HCT116 (cell line): ENCODE measurements around the gene B4GALNT4. TPM values are rescaled to one million over a fixed set of nuclear protein-coding genes. Genes with fewer than 3 reads are reported as not detected.

Source experiments
- ATAC-seq: fragments of 200-7000 bp; cut with Tn5 transposase; 2 replicates; pipeline ENCODE4 v1.9.1; 2020; ENCODE audit warnings: mild to moderate bottlenecking, moderate library complexity
- BruUV-seq: library from RNA; stranded (reverse); fragments of 400-500 nt; replicated peaks from 2 replicates; lab custom pipeline; 2021; lab: Mats Ljungman, UMichigan
- CTCF ChIA-PET: fragments of 300-600 bp; sonication (Branson Sonifier 250); formaldehyde crosslinking; loops from one replicate; lab custom pipeline; 2021; ENCODE audit warnings: antibody characterized with exemption; lab: Charles Lee
- POLR2A ChIA-PET: fragments of 300-600, 350-600 bp; sonication (Branson Sonifier 250); formaldehyde crosslinking; loops from one replicate; lab custom pipeline; 2021; ENCODE audit warnings: antibody characterized with exemption; lab: Charles Lee
- RAD21 ChIA-PET, 2 experiments: fragments of 300-600 bp; sonication (Branson Sonifier 250); formaldehyde crosslinking; loops; one replicate each; lab custom pipeline; 2023; ENCODE audit warnings: low total read pairs in 2 of 2; ENCODE audit not compliant: uncharacterized antibody in 2 of 2, unreplicated experiment in 2 of 2, low non-redundant PET in 1 of 2; lab: Charles Lee
- DNase-seq: peaks from one replicate; pipeline ENCODE4 v3.0.0-alpha.2; 2010; ENCODE audit warnings: low read depth, low spot score
- H2AFZ ChIP-seq: fragments of 200-600 bp; shearing (Covaris generic), sonication (generic); 2 replicates; pipeline ENCODE4 v1.6.1; 2017; ENCODE audit warnings: low read depth, mixed run types, mixed read lengths, antibody characterized with exemption, low read length; ENCODE audit not compliant: poor library complexity, severe bottlenecking
- H3K27ac ChIP-seq: 2 replicates; pipeline ENCODE4 v1.5.1; 2012; ENCODE audit warnings: low read depth, low read length
- H3K27me3 ChIP-seq: fragments of 200-600 bp; sonication (generic); 2 replicates; pipeline ENCODE4 v1.6.1; 2016; ENCODE audit warnings: mixed run types, low read length, mixed read lengths; ENCODE audit not compliant: insufficient read depth
- H3K36me3 ChIP-seq, 2 experiments: fragments of 200-500 bp in 1 of 2; fragments of 200-600 bp in 1 of 2; sonication (Bioruptor generic) in 1 of 2; sonication (generic) in 1 of 2; 2 replicates each; pipeline versions ENCODE4 v1.5.1 to v1.6.1; 2014 to 2016; ENCODE audit warnings: low read length in 2 of 2, inconsistent platforms in 1 of 2, mixed read lengths in 1 of 2, mixed run types in 1 of 2; ENCODE audit not compliant: insufficient read depth in 2 of 2, control insufficient read depth in 1 of 2
- H3K4me1 ChIP-seq, 2 experiments: fragments of 200-600 bp in 1 of 2; sonication (generic) in 1 of 2; 2 replicates each; pipeline versions ENCODE4 v1.5.1 to v1.6.1; 2012 to 2017; ENCODE audit warnings: low read length in 2 of 2, inconsistent platforms in 1 of 2, mild to moderate bottlenecking in 1 of 2, mixed read lengths in 1 of 2, mixed run types in 1 of 2, moderate library complexity in 1 of 2; ENCODE audit not compliant: insufficient read depth in 2 of 2, control insufficient read depth in 1 of 2
- H3K4me2 ChIP-seq: fragments of 200-600 bp; sonication (generic); 2 replicates; pipeline ENCODE4 v1.6.1; 2017; ENCODE audit warnings: mixed run types, low read length, mixed read lengths
- H3K4me3 ChIP-seq, 2 experiments: fragments of 200-600 bp in 1 of 2; sonication (generic) in 1 of 2; replicated peaks in 1 of 2; 2 replicates each; pipeline ENCODE4 v1.5.1; 2011 to 2016; ENCODE audit warnings: low read length in 2 of 2, control low read depth in 1 of 2, low read depth in 1 of 2, mild to moderate bottlenecking in 1 of 2, mixed read lengths in 1 of 2, mixed run types in 1 of 2
- H3K79me2 ChIP-seq: fragments of 200-600 bp; sonication (generic); 2 replicates; pipeline ENCODE4 v1.6.1; 2017; ENCODE audit warnings: mild to moderate bottlenecking, mixed run types, low read length, moderate library complexity, mixed read lengths; ENCODE audit not compliant: insufficient read depth
- H3K9ac ChIP-seq: fragments of 200-600 bp; sonication (generic); 2 replicates; pipeline ENCODE4 v1.6.1; 2016; ENCODE audit warnings: low read length, mixed read lengths
- H3K9me2 ChIP-seq: fragments of 200-600 bp; sonication (generic), shearing (Covaris generic); 2 replicates; pipeline ENCODE4 v1.6.1; 2017; ENCODE audit warnings: mixed run types, mild to moderate bottlenecking, moderate library complexity; ENCODE audit not compliant: insufficient read depth
- H3K9me3 ChIP-seq, 2 experiments: fragments of 200-500 bp in 1 of 2; fragments of 200-600 bp in 1 of 2; sonication (Bioruptor generic) in 1 of 2; sonication (generic) in 1 of 2; 2 replicates each; pipeline ENCODE4 v1.6.1; 2014 to 2017; ENCODE audit warnings: low read length in 2 of 2, mixed read lengths in 2 of 2, inconsistent platforms in 1 of 2, low read depth in 1 of 2, mild to moderate bottlenecking in 1 of 2, mixed run types in 1 of 2, moderate library complexity in 1 of 2; ENCODE audit not compliant: control insufficient read depth in 1 of 2, insufficient read depth in 1 of 2
- H4K20me1 ChIP-seq: fragments of 200-600 bp; sonication (generic), shearing (Covaris generic); 2 replicates; pipeline ENCODE4 v1.6.1; 2017; ENCODE audit warnings: mixed run types, mild to moderate bottlenecking, moderate library complexity; ENCODE audit not compliant: insufficient read depth
- POLR2AphosphoS5 ChIP-seq: IDR thresholded peaks from 2 replicates; pipeline ENCODE4 v1.6.1; 2011; ENCODE audit warnings: mild to moderate bottlenecking, low read depth, low read length, moderate library complexity
- SIN3A ChIP-seq: IDR thresholded peaks from 2 replicates; pipeline ENCODE4 v1.6.1; 2012; ENCODE audit warnings: low read depth
- YY1 ChIP-seq: IDR thresholded peaks from 2 replicates; pipeline ENCODE4 v1.6.1; 2011; ENCODE audit warnings: low read length, low read depth, moderate library complexity, mild to moderate bottlenecking; ENCODE audit not compliant: insufficient replicate concordance; ENCODE audit errors: extremely low read depth
- intact Hi-C: fragments of 100-400 bp; cut with micrococcal nuclease; formaldehyde crosslinking; loops from 2 replicates; pipeline ENCODE4 v1.10.0; 2022
- total RNA-seq: library from RNA; stranded (reverse); gene quantifications from one replicate; pipeline ENCODE4 v1.2.1, GENCODE V29; 2021; ENCODE audit not compliant: unreplicated experiment
- TF ChIP-seq, protein P1 (sequence below): IDR thresholded peaks from 2 replicates; pipeline ENCODE4 v1.6.1; 2012; ENCODE audit warnings: low read depth

The B4GALNT4 gene
- total RNA-seq, 1 experiment from 2014 or later, result 54.3 TPM

DNA sequence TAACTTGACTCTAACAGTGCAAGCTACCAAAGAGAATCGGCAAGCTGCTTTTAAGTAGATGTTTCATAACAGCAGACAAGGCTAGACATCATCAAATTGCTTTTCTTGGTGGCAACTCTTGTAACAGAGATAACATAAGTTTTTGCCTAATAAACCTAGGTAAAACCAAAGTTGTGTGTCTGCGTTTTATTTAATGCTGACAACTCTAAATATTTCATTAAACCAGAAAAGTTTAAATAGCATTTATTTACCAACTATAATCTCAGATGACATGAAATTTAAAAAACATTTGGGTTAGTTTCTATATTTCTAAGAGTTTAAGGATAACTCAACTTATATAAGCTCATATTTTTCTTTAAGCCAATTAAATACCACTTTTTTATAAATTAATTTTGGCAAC is 29.3 kb upstream of the B4GALNT4 start:
- no TSS peak for BruUV-seq
- CTCF ChIA-PET, result no interaction called here
- ATAC-seq, result no peak

More for the DNA sequence above, 29.3 kb upstream of the B4GALNT4 start:
- no peaks in the 10 kb centered on the region for H3K36me3 ChIP-seq
- no peaks in the 10 kb centered on the region for H3K27me3 ChIP-seq
- no peaks in the 10 kb centered on the region for H3K79me2 ChIP-seq
- H3K9me3 ChIP-seq, result no peaks in the 10 kb centered on the region
- H3K9ac ChIP-seq, result no peak overlapping the region
- no peak overlapping the region for H3K27ac ChIP-seq
- TF ChIP-seq POLR2AphosphoS5, result no peak
- no peak for TF ChIP-seq YY1
- no peak for TF ChIP-seq SIN3A
- TF ChIP-seq, protein P1, sequence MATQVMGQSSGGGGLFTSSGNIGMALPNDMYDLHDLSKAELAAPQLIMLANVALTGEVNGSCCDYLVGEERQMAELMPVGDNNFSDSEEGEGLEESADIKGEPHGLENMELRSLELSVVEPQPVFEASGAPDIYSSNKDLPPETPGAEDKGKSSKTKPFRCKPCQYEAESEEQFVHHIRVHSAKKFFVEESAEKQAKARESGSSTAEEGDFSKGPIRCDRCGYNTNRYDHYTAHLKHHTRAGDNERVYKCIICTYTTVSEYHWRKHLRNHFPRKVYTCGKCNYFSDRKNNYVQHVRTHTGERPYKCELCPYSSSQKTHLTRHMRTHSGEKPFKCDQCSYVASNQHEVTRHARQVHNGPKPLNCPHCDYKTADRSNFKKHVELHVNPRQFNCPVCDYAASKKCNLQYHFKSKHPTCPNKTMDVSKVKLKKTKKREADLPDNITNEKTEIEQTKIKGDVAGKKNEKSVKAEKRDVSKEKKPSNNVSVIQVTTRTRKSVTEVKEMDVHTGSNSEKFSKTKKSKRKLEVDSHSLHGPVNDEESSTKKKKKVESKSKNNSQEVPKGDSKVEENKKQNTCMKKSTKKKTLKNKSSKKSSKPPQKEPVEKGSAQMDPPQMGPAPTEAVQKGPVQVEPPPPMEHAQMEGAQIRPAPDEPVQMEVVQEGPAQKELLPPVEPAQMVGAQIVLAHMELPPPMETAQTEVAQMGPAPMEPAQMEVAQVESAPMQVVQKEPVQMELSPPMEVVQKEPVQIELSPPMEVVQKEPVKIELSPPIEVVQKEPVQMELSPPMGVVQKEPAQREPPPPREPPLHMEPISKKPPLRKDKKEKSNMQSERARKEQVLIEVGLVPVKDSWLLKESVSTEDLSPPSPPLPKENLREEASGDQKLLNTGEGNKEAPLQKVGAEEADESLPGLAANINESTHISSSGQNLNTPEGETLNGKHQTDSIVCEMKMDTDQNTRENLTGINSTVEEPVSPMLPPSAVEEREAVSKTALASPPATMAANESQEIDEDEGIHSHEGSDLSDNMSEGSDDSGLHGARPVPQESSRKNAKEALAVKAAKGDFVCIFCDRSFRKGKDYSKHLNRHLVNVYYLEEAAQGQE, result no peak
- no peak overlapping the region for H2AFZ ChIP-seq
- ChIA-PET POLR2A (interaction anchor here (1.4 kb wide), 1 partner anchor 15 kb away, joined by 4 read pairs; no protein-coding TSS in a partner anchor), RAD21 (no interaction called here)
- H3K9me2 ChIP-seq, result no peaks in the 10 kb centered on the region
- DNase-seq, result no peak
- no peak overlapping the region for H3K4me2 ChIP-seq
- intact Hi-C loops, result no loop called here
- H4K20me1 ChIP-seq, result no peaks in the 10 kb centered on the region
- H3K4me3 ChIP-seq, result no peak overlapping the region
- H3K4me1 ChIP-seq, result no peaks in the 10 kb centered on the region
